ENCODE data around the gene CYTH1.

CYTH1 gene

DNA sequence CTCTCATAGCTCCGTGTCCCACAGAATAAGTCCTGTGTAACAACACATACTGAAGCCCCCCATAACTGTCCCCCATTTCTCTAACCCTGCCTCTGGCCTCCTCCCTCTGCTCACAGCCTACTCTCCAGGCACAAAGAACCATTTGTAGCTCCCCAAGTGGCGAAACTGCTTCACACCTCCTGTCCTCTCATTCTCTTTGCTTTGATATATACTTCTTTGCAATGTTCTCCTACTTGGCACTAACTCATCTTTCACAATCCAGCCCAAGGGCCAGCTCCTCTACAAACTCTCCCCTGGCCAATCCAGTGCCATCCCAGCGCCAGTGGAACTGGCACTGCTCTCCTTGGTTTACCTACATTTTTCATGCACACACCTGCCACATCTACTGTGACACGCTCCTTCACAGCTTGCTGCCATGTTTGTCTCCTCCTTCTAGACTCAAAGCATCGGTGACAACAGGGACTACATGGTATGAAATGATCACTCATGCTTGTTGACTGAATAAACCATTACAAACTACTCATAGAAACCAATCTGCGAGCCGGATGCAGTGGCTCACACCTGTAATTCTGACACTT is 12.8 kb downstream of the CYTH1 start:
- peaks cover 26% of the 10 kb centered on the region for H3K79me2 ChIP-seq
- H3K9ac ChIP-seq, result no peak overlapping the region
- no peaks in the 10 kb centered on the region for H3K4me1 ChIP-seq
- no peaks in the 10 kb centered on the region for H3K36me3 ChIP-seq (ENCODE audit: control insufficient read depth, insufficient read depth, low read length)
- H3K27me3 ChIP-seq (ENCODE audit: control insufficient read depth, insufficient read depth, low read length), result no peaks in the 10 kb centered on the region
- H3K4me3 ChIP-seq (ENCODE audit: low read depth, low read length), result no peak overlapping the region
- no peak overlapping the region for H3K27ac ChIP-seq
- TF ChIP-seq, protein P1, sequence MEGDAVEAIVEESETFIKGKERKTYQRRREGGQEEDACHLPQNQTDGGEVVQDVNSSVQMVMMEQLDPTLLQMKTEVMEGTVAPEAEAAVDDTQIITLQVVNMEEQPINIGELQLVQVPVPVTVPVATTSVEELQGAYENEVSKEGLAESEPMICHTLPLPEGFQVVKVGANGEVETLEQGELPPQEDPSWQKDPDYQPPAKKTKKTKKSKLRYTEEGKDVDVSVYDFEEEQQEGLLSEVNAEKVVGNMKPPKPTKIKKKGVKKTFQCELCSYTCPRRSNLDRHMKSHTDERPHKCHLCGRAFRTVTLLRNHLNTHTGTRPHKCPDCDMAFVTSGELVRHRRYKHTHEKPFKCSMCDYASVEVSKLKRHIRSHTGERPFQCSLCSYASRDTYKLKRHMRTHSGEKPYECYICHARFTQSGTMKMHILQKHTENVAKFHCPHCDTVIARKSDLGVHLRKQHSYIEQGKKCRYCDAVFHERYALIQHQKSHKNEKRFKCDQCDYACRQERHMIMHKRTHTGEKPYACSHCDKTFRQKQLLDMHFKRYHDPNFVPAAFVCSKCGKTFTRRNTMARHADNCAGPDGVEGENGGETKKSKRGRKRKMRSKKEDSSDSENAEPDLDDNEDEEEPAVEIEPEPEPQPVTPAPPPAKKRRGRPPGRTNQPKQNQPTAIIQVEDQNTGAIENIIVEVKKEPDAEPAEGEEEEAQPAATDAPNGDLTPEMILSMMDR (IDR thresholded peaks at IDR 0.05), result no peak
- no peak overlapping the region for H3K4me2 ChIP-seq (ENCODE audit: low read length)
- no peak overlapping the region for H2AFZ ChIP-seq
- H3K9me3 ChIP-seq (ENCODE audit: control insufficient read depth, low read length), result no peaks in the 10 kb centered on the region

DNA sequence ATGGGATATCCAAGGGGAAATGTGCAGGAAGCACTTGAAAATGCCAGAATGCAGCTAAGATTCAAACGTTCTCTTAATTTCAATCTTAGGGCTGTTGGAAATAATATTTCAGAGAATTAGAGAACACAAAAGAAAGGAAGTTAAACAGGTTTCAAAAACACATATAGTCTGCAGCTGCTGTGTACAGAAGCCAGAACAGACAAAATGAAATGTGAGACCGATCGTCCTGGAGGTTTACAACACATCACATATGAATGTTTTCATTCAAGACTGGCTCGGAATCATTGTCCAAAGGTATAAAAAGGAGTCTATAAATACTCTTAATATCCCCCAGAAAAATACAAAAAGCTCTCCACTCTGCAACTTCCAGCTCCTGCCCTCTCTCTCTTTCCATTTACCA is 14.3 kb downstream of the CYTH1 start:
- Histone ChIP-seq H3K9me3 (ENCODE audit: control insufficient read depth, low read length) (no peaks in the 10 kb centered on the region), H3K27ac (no peak overlapping the region), H3K4me1 (no peaks in the 10 kb centered on the region), H3K9ac (no peak overlapping the region), H3K4me3 (ENCODE audit: low read depth, low read length) (no peak overlapping the region), H3K36me3 (ENCODE audit: control insufficient read depth, insufficient read depth, low read length) (no peaks in the 10 kb centered on the region), H3K4me2 (ENCODE audit: low read length) (no peak overlapping the region), H2AFZ (no peak overlapping the region), H3K27me3 (ENCODE audit: control insufficient read depth, insufficient read depth, low read length) (no peaks in the 10 kb centered on the region), H3K79me2 (peaks cover 29% of the 10 kb centered on the region)
- TF ChIP-seq, protein P1 (IDR thresholded peaks at IDR 0.05), result no peak

DNA sequence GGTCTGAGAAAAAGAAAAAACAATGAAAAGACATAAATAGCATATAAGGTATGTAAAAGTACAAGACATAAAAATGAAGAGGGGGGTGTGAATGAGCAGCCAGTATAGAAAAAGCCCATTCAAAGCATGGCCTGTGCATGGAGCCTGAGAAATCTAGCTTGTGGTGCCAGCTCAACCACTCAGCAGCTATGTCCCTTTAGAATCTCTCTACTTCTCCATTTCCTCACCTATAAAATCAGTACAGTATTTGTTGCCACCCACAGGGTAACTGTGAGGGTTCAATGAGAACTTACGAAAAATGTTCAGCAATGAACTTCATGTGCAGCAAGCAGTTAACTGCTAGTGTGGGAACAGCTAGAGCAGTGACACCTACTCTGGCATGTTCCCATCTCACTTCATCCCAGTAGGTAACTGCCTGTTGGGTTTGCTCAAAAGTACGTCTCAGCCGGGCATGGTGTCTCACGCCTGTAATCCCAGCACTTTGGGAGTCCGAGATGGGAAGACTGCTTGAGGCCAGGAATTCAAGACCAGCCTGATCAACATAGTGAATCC is 15.3 kb downstream of the CYTH1 start:
- Histone ChIP-seq H3K9ac (no peak overlapping the region), H3K27me3 (ENCODE audit: control insufficient read depth, insufficient read depth, low read length) (no peaks in the 10 kb centered on the region), H3K9me3 (ENCODE audit: control insufficient read depth, low read length) (no peaks in the 10 kb centered on the region), H3K4me1 (no peaks in the 10 kb centered on the region), H3K4me2 (ENCODE audit: low read length) (no peak overlapping the region), H3K36me3 (ENCODE audit: control insufficient read depth, insufficient read depth, low read length) (no peaks in the 10 kb centered on the region), H2AFZ (no peak overlapping the region), H3K4me3 (ENCODE audit: low read depth, low read length) (no peak overlapping the region), H3K27ac (no peak overlapping the region), H3K79me2 (peaks cover 29% of the 10 kb centered on the region)
- TF ChIP-seq, protein P1 (IDR thresholded peaks at IDR 0.05), result no peak

DNA sequence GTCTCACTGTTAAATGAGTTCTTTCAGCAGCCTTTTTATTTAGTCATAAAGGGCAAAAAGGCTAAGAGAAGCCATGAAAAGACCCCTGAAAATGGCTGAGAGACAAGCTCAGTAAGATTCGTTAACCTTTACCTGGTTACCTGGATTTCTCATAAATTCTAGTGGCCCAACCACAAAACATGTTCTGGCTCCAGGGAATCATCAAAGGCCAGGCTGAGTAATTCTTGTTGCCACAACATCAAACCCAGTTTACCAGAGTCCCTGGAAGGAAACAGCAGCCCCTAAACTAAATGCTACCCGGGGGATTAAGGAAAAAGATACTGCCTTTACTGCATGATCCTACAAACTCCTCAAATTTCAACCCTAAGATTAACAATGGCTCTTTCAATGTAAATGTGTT is 15.8 kb downstream of the CYTH1 start:
- Histone ChIP-seq H3K27ac (no peak overlapping the region), H3K9ac (no peak overlapping the region), H3K27me3 (ENCODE audit: control insufficient read depth, insufficient read depth, low read length) (no peaks in the 10 kb centered on the region), H3K4me3 (ENCODE audit: low read depth, low read length) (no peak overlapping the region), H3K4me2 (ENCODE audit: low read length) (no peak overlapping the region), H3K4me1 (no peaks in the 10 kb centered on the region), H2AFZ (no peak overlapping the region), H3K36me3 (ENCODE audit: control insufficient read depth, insufficient read depth, low read length) (no peaks in the 10 kb centered on the region), H3K9me3 (ENCODE audit: control insufficient read depth, low read length) (no peaks in the 10 kb centered on the region), H3K79me2 (peaks cover 28% of the 10 kb centered on the region)
- TF ChIP-seq, protein P1 (IDR thresholded peaks at IDR 0.05), result no peak

DNA sequence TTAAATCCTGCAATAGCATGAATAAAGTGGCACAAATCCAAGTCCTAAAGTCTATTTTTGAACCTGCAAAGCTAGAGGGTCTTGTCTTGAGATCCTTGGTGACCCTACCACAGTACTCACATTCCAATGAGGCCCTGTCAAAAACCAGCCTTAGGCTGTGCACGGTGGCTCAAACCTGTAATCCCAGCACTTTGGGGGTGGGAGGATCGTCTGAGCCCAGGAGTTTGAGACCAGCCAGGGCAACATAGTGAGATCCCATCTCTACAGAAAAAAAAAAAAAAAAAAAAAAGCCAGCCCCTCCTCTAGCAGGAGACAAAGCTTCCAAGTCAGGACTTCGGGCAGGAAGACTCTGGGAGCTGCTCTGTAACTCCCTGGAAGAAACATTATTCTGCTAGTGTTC is 16.3 kb downstream of the CYTH1 start:
- Histone ChIP-seq H3K36me3 (ENCODE audit: control insufficient read depth, insufficient read depth, low read length) (no peaks in the 10 kb centered on the region), H3K4me3 (ENCODE audit: low read depth, low read length) (no peak overlapping the region), H3K9ac (no peak overlapping the region), H3K27me3 (ENCODE audit: control insufficient read depth, insufficient read depth, low read length) (no peaks in the 10 kb centered on the region), H3K4me2 (ENCODE audit: low read length) (no peak overlapping the region), H3K27ac (no peak overlapping the region), H2AFZ (no peak overlapping the region), H3K4me1 (no peaks in the 10 kb centered on the region), H3K9me3 (ENCODE audit: control insufficient read depth, low read length) (no peaks in the 10 kb centered on the region), H3K79me2 (peaks cover 24% of the 10 kb centered on the region)
- TF ChIP-seq, protein P1 (IDR thresholded peaks at IDR 0.05), result no peak

Measured in parathyroid adenoma (tissue), 2 donors.